NT2/D1 (cell line): ENCODE measurements around the gene OMD.

ENCODE experiments used
- DNase-seq: peaks from one replicate; pipeline ENCODE4 v3.0.0-alpha.2; 2011; ENCODE audit warnings: low read depth, low spot score
- H3K27me3 ChIP-seq: 2 replicates; pipeline ENCODE4 v1.6.0; 2011; ENCODE audit warnings: mild to moderate bottlenecking; ENCODE audit not compliant: insufficient read length, insufficient read depth
- H3K36me3 ChIP-seq: 2 replicates; pipeline ENCODE4 v1.6.1; 2011; ENCODE audit warnings: mild to moderate bottlenecking, low read length, mixed read lengths; ENCODE audit not compliant: insufficient read depth, insufficient read length
- H3K4me1 ChIP-seq: 2 replicates; pipeline ENCODE4 v1.5.1; 2011; ENCODE audit not compliant: insufficient read depth, insufficient read length
- H3K4me3 ChIP-seq: 2 replicates; pipeline ENCODE4 v1.5.1; 2011; ENCODE audit warnings: low read depth; ENCODE audit not compliant: insufficient read length
- H3K9ac ChIP-seq: 2 replicates; pipeline ENCODE4 v1.6.0; 2011; ENCODE audit warnings: low read depth; ENCODE audit not compliant: insufficient read length
- H3K9me3 ChIP-seq: 2 replicates; pipeline ENCODE4 v1.5.1; 2011; ENCODE audit warnings: mild to moderate bottlenecking, low read length; ENCODE audit not compliant: insufficient read depth
- SUZ12 ChIP-seq: IDR thresholded peaks from 2 replicates; pipeline ENCODE4 v1.6.1; 2011; ENCODE audit not compliant: insufficient read length, insufficient read depth; ENCODE audit errors: extremely low read depth
- YY1 ChIP-seq: IDR thresholded peaks from 2 replicates; pipeline ENCODE4 v1.6.1; 2011; ENCODE audit not compliant: insufficient read length, insufficient read depth
- ZNF274 ChIP-seq: IDR thresholded peaks from 2 replicates; pipeline ENCODE4 v1.6.1; 2011; ENCODE audit warnings: mild to moderate bottlenecking, low read depth, low read length

OMD gene

GRCh38 chr9:92408747-92409478 lies 15.4 kb downstream of the OMD start:
- no peaks in the 10 kb centered on the region for H3K36me3 ChIP-seq
- peaks cover 4% of the 10 kb centered on the region for H3K4me1 ChIP-seq
- no peak for DNase-seq
- H3K27me3 ChIP-seq = no peaks in the 10 kb centered on the region
- H3K9ac ChIP-seq = no peak overlapping the region
- TF ChIP-seq ZNF274 (no peak), SUZ12 (no peak), YY1 (no peak)
- no peaks in the 10 kb centered on the region for H3K9me3 ChIP-seq
- H3K4me3 ChIP-seq = no peak overlapping the region

DNA sequence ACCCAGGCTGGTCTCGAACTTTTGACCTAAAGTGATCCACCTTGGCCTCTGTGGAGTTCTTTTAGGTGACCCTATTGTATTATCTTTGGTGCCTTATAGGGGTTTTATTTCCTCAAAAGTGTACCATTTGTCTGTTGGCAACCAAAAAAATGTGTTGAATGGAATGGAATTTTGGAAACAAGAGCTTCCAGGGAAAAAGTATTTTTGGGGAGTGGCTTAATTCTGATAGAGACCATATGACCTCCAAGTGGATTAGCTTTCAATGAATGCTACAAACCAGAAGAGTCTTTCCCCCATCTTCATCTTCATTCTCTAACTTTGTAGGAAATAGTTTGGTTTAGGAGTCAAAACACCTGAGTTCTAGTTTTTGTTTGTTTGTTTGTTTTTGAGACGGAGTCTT lies 16.5 kb downstream of the OMD start:
- Histone ChIP-seq H3K27me3 (no peaks in the 10 kb centered on the region), H3K9me3 (no peaks in the 10 kb centered on the region), H3K36me3 (no peaks in the 10 kb centered on the region), H3K4me3 (no peak overlapping the region), H3K4me1 (peaks cover 4% of the 10 kb centered on the region), H3K9ac (no peak overlapping the region)
- no peak for DNase-seq
- TF ChIP-seq ZNF274 = no peak
- TF ChIP-seq SUZ12 = no peak
- TF ChIP-seq YY1 = no peak

DNA sequence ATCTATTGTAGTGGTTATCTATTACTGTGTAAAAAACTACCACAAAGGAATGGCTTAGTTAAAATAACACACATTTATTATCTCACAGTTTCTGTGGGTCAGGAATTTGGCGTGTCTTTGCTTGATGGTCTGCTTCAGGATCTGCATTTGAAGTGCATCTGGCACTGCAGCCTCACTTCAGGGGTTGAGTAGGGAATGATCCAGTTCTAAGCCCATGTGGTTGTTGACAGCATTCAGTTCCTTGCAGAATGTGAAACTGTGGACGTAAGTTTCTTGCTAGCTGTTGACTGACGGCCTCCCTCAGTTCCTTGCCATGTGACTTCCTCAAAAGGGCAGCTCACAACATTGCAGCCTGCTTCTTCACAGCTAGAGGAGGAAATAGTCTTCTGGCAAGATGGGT lies 17.8 kb downstream of the OMD start:
- H3K4me1 ChIP-seq = peaks cover 4% of the 10 kb centered on the region
- H3K27me3 ChIP-seq = no peaks in the 10 kb centered on the region
- no peak for TF ChIP-seq ZNF274
- TF ChIP-seq YY1 = no peak
- no peak for TF ChIP-seq SUZ12
- no peak overlapping the region for H3K4me3 ChIP-seq
- no peak overlapping the region for H3K9ac ChIP-seq
- H3K9me3 ChIP-seq = no peaks in the 10 kb centered on the region
- no peak for DNase-seq
- H3K36me3 ChIP-seq = no peaks in the 10 kb centered on the region

DNA sequence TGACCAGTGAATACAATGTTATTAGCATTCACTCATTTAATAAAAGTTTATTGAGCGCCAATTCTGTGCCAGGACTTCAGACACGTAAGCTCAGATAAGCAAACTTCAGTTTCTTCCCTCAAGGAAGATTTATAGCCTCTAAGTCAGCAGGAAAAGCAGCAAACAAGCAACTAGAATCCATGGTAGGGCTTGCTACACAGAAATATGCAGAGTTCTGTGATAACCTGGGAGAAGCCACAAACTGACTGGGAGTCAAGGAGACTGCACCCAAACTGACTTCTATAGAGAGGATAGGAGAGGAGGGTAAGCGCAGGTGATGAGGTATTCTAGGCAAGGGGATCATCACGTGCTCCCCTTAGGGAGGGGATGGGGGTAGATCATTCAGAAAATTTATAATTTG lies 18.5 kb downstream of the OMD start:
- H3K4me3 ChIP-seq = no peak overlapping the region
- no peak for TF ChIP-seq SUZ12
- no peak for TF ChIP-seq ZNF274
- TF ChIP-seq YY1 = no peak
- peaks cover 4% of the 10 kb centered on the region for H3K4me1 ChIP-seq

GRCh38 chr9:92404042-92404836 lies 20.0 kb downstream of the OMD start, which contains the start of gene OGN:
OGN (minus strand) TSS chr9:92404578; CDS start chr9:92403407, 1,171 bp downstream.
- Histone ChIP-seq H3K36me3 (no peaks in the 10 kb centered on the region), H3K27me3 (no peaks in the 10 kb centered on the region), H3K4me3 (no peak within 1 kb of the TSS), H3K4me1 (no peaks in the 10 kb centered on the region), H3K9ac (no peak within 1 kb of the TSS), H3K9me3 (no peaks in the 10 kb centered on the region)
- no peak for DNase-seq
- TF ChIP-seq SUZ12 (no peak), YY1 (no peak), ZNF274 (no peak)

More for the DNA sequence above, 18.5 kb downstream of the OMD start:
- Histone ChIP-seq H3K9me3 (no peaks in the 10 kb centered on the region), H3K27me3 (no peaks in the 10 kb centered on the region), H3K36me3 (no peaks in the 10 kb centered on the region), H3K9ac (no peak overlapping the region)
- no peak for DNase-seq

GRCh38 chr9:92402826-92403745 lies 21.2 kb downstream of the OMD start:
- no peaks in the 10 kb centered on the region for H3K9me3 ChIP-seq
- no peak overlapping the region for H3K4me3 ChIP-seq
- H3K36me3 ChIP-seq = no peaks in the 10 kb centered on the region
- H3K4me1 ChIP-seq = no peaks in the 10 kb centered on the region
- DNase-seq = no peak
- no peaks in the 10 kb centered on the region for H3K27me3 ChIP-seq
- H3K9ac ChIP-seq = no peak overlapping the region
- TF ChIP-seq YY1 = no peak
- TF ChIP-seq SUZ12 = no peak
- TF ChIP-seq ZNF274 = no peak
